Activated CD4-positive, alpha-beta T cell treated with anti-CD3 and anti-CD28 coated beads, Interleukin-2, amount 10 ng/mL, durations not matched to agents 24 days and 14 days (primary cell): ENCODE data around the gene KIAA0930. TPM values are rescaled to one million over a fixed set of nuclear protein-coding genes. Genes with fewer than 3 reads are reported as not detected.
"Not testable (repeated sequence)": the region's sequence is repeated elsewhere in the genome, so short reads cannot be mapped to it uniquely, and the experiment has no call there.

Source experiments
- DNase-seq: peaks from one replicate; pipeline ENCODE4 v3.0.0; 2022
- H3K27ac Mint-ChIP-seq: one replicate; pipeline ENCODE4 v1.8.0; 2022; ENCODE audit warnings: mild to moderate bottlenecking, mixed read lengths
- H3K27me3 Mint-ChIP-seq: one replicate; pipeline ENCODE4 v1.8.0; 2022; ENCODE audit warnings: mixed read lengths
- H3K36me3 Mint-ChIP-seq: one replicate; pipeline ENCODE4 v1.8.0; 2022; ENCODE audit warnings: low read depth, mild to moderate bottlenecking, mixed read lengths
- H3K4me1 Mint-ChIP-seq: one replicate; pipeline ENCODE4 v1.8.0; 2021; ENCODE audit warnings: mixed read lengths
- H3K4me3 Mint-ChIP-seq: one replicate; pipeline ENCODE4 v1.8.0; 2022; ENCODE audit warnings: mild to moderate bottlenecking, moderate library complexity, mixed read lengths
- H3K9me3 Mint-ChIP-seq: one replicate; pipeline ENCODE4 v1.8.0; 2021; ENCODE audit warnings: mixed read lengths
- intact Hi-C: fragments of 100-400 bp; cut with micrococcal nuclease; formaldehyde crosslinking; loops from one replicate; pipeline ENCODE4 v1.15.1; 2023
- total RNA-seq: library from RNA; stranded (reverse); gene quantifications from 2 replicates; pipeline ENCODE4 v1.2.3, GENCODE V29; 2022

KIAA0930 gene
- total RNA-seq, 1 donor from 2014 or later, result 45.3 TPM

DNA sequence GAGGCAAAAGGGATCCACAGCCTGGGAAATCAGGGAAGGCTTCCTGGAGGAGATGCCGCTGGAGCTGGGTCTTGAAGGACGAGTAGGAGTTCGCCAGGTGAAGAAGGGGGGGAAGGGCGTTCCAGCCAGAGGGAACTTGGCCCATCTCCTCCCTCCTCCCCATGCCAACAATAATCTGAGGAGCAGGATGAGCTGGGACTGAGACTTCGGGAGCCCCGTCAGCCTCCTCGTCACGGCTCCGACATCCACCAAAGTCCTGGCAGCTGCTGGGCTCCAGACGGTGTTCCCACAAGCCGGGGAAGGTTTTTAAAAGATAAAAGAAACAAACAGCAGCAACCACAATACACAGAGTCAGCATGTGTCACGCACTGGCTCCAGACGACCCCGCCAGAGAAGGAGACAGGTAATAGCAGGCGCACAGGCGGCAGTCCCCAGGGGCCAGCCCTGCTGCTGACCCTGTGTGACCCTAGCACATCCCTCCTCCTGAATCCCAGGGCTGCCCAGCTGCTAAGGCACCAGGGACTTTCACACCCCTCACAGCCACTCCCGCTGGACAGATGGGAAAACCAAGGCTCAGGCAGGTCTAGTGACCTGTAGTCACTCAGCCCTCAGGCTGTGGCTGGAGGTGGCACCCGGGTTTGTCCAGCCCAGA lies 39.7 kb downstream of the KIAA0930 start:
- peaks cover 2% of the 10 kb centered on the region for H3K36me3 Mint-ChIP-seq
- H3K4me1 Mint-ChIP-seq, result no peaks in the 10 kb centered on the region
- intact Hi-C loops, result no loop called here
- DNase-seq, result no peak
- no peak overlapping the region for H3K27ac Mint-ChIP-seq
- H3K27me3 Mint-ChIP-seq, result no peaks in the 10 kb centered on the region
- no peak overlapping the region for H3K4me3 Mint-ChIP-seq
- H3K9me3 Mint-ChIP-seq, result no peaks in the 10 kb centered on the region

DNA sequence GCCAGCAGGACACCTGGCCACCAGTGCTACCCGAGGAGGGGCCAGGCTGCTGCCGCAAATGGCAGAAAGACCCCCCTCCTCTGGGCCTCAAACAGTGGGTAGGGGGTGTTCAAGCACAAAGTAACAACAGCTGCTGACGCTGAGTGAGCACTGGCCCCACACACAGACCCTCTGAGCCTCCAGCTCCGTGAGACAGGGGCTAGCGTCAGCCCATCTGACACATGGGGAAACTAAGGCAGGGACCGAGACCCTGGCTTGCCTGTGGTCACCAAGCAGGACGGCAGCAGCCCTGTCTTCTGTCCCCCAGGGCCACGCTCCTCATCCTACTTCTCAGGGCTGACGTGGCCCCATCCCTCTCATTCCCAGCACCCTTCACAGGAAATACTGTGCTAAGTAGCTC lies 40.5 kb downstream of the KIAA0930 start:
- Mint-ChIP-seq H3K9me3 (no peaks in the 10 kb centered on the region), H3K4me3 (no peak overlapping the region), H3K27ac (no peak overlapping the region), H3K4me1 (no peaks in the 10 kb centered on the region), H3K27me3 (no peaks in the 10 kb centered on the region), H3K36me3 (peaks cover 2% of the 10 kb centered on the region)
- intact Hi-C loops, result no loop called here
- no peak for DNase-seq

DNA sequence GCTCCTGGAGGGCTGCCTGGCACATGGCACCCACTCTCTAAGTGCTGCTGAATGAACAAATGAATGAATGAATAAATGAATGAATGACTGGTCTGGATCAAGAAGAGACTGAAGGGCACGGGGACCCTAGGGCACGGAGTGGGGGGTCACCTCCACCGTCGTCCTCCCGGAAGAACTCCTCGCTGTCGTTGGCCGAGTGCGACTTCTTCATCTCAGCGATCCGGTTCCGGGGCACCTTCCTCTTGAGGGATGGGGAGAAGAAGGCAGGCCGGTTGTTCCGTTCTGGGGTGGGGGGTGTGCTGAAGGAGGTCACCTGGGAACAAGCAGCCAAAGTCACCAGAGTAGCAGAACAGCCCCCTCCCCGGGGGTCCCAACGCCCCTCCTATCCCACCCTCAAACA lies 41.0 kb downstream of the KIAA0930 start:
- no peaks in the 10 kb centered on the region for H3K9me3 Mint-ChIP-seq
- H3K4me1 Mint-ChIP-seq, result no peaks in the 10 kb centered on the region
- H3K27me3 Mint-ChIP-seq, result no peaks in the 10 kb centered on the region
- no peak overlapping the region for H3K4me3 Mint-ChIP-seq
- intact Hi-C loops, result no loop called here
- no peak overlapping the region for H3K27ac Mint-ChIP-seq
- peaks cover 2% of the 10 kb centered on the region for H3K36me3 Mint-ChIP-seq
- no peak for DNase-seq

DNA sequence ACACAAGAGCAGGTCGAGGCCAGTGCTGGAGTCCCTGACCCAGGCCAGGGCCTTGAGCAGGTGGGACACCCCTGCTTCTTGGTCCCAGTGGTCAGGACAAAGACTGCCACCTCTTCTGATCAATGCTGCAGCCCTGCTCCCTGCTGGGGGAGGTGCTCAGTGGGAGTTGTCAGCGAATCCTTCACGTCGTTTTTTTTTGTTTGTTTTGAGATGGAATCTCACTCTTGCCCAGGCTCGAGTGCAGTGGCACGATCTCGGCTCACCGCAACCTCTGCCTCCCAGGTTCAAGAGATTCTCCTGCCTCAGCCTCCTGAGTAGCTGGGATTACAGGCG lies 42.3 kb downstream of the KIAA0930 start:
- H3K36me3 Mint-ChIP-seq, result peaks cover 2% of the 10 kb centered on the region
- no peak overlapping the region for H3K27ac Mint-ChIP-seq
- DNase-seq, result no peak
- H3K27me3 Mint-ChIP-seq, result no peaks in the 10 kb centered on the region
- no peaks in the 10 kb centered on the region for H3K4me1 Mint-ChIP-seq
- no peak overlapping the region for H3K4me3 Mint-ChIP-seq
- intact Hi-C loops, result no loop called here
- no peaks in the 10 kb centered on the region for H3K9me3 Mint-ChIP-seq

DNA sequence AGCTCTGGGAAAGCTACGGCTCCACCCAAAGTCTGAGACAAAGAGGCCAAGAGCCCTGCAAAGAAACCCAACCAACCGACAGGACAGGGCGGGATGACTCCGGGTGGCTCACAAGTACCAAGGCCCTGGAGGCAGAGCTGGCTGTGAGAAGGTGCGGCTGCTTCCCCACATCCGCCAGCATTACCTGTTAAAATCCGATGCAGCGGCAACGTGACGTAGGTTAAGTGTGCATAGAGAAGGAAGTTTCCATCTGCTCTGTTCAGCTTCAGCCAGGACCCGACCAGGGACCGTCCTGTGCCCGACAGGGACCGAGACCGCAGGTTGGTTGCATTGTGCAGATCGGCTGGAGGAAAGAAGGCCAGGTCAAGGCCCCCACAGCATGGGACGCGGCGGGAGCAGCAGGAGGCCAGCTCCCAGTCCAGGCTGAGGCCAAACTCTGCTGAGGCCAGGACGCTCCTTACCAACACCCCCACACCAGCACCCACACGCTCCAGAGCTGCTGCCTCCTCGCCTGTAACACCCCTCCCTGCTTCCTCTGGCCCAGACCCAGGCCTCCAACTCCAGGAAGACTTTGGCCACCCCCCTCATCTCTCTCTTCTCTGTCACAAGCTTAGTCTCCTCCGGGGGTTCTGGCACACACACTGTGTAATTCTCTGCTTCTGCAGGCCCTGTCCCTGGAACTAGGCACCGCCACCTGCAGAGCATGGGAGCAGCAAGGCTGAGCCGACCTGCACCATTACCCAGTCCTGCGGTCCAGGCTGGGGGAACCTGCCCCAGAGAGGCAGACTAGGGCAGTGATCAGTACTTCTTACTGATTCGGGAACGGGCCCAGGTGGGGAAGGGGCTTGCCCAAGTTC lies 42.9 kb downstream of the KIAA0930 start:
- Mint-ChIP-seq H3K9me3 (no peaks in the 10 kb centered on the region), H3K4me1 (no peaks in the 10 kb centered on the region), H3K36me3 (peaks cover 2% of the 10 kb centered on the region), H3K27ac (no peak overlapping the region), H3K4me3 (no peak overlapping the region), H3K27me3 (no peaks in the 10 kb centered on the region)
- intact Hi-C loops, result no loop called here
- DNase-seq, result no peak

DNA sequence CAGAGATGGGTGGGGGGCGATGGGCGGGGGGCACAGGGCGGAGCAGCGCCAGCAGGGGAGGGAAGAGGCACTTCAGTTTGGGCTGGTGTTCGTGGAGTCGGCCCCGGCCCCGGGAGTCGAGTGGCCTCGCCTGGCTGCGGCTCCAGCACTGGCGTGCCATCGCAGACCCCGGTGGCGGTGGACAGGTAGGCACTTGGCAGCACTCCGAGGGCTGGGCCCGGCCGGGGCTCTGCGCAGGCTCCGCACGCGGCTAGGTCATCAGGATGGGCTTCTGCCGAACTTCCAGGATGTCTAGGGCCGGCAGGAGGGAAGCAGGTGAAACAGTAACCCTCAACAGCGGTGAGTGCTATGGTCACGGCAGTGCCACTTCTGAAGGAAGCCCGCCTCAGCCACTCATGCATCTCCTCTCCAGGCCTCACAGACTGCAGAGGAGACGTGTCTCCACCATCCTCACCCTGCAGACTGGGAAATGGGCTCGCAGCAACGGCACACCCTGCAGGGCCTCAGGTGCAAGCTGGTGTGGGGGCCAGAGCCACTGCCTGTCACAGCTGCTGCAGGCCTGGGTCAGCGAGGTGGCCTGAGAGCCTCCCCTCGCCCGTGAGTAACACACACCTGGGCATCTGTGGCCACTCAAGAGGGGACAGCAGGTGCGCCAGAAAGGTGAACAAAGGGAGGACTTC lies 43.6 kb downstream of the KIAA0930 start:
- Mint-ChIP-seq H3K36me3 (peaks cover 2% of the 10 kb centered on the region), H3K27me3 (no peaks in the 10 kb centered on the region), H3K9me3 (no peaks in the 10 kb centered on the region), H3K4me1 (no peaks in the 10 kb centered on the region), H3K27ac (no peak overlapping the region), H3K4me3 (no peak overlapping the region)
- intact Hi-C loops, result no loop called here
- no peak for DNase-seq

DNA sequence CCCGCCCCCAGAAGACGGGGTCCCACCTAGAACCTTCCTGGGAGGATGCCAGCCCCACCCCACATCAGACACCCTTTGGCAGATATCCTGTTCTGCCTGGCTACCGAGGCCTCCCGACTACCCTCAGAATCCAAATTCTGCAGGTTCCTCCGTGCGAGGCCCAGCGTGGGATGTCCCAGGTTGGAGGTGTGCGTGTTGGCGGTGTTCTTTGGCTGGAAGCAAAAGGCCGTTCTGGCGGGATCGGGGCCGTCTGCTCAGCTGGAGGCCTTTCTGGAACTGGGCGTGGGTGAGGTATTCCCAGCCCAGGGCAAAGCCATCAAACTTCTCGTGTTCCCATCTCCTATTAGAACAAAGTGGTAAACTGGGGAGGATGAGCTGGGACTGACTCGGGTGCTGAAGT lies 44.4 kb downstream of the KIAA0930 start:
- Mint-ChIP-seq H3K4me3 (no peak overlapping the region), H3K4me1 (no peaks in the 10 kb centered on the region), H3K9me3 (no peaks in the 10 kb centered on the region), H3K27me3 (no peaks in the 10 kb centered on the region), H3K27ac (no peak overlapping the region), H3K36me3 (peaks cover 2% of the 10 kb centered on the region)
- no peak for DNase-seq
- intact Hi-C loops, result no loop called here

DNA sequence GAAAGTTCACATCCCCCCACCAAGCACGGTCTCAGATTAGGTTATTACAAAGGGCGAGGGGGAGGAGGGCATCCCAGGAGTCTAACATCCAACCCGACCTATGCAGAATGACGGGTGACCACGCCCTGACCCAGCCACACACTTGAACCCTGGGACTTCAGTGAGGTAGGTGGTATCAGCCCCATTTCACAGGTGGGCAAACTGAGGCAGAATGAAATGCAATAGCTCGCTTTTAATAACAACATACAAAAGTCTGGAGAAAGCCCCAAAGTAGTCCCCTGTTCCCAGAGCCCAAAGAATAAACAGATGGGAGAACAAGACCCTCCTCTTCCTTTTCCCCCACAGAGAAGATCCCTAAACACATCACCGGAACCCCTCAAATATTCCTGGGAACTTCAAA lies 45.1 kb downstream of the KIAA0930 start:
- H3K36me3 Mint-ChIP-seq, result peaks cover 2% of the 10 kb centered on the region
- H3K27ac Mint-ChIP-seq, result no peak overlapping the region
- no peaks in the 10 kb centered on the region for H3K27me3 Mint-ChIP-seq
- no peak for DNase-seq
- H3K9me3 Mint-ChIP-seq, result no peaks in the 10 kb centered on the region
- H3K4me1 Mint-ChIP-seq, result no peaks in the 10 kb centered on the region
- no peak overlapping the region for H3K4me3 Mint-ChIP-seq
- intact Hi-C loops, result no loop called here

DNA sequence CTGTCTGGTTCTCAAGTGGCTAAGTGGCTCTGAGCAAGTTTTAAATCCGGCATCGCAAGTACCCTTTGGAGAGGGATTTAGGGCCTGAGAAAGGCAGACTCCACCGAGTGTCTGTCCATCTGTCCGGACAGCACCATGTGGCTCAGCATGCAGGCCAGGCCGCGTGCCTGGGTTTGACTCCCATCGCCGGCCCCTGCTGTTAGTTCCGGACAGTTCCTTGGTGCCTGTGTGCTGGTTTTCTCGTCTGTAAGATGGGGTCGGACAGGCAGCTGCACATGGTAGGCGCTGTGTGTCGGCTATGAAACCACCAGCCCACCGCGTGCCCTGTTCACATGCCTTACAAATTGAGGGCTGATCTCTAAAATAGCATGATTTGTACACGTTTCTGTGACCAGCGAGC lies 46.0 kb downstream of the KIAA0930 start:
- no peak overlapping the region for H3K27ac Mint-ChIP-seq
- intact Hi-C loops, result no loop called here
- H3K4me3 Mint-ChIP-seq, result no peak overlapping the region
- no peaks in the 10 kb centered on the region for H3K4me1 Mint-ChIP-seq
- H3K27me3 Mint-ChIP-seq, result no peaks in the 10 kb centered on the region
- H3K36me3 Mint-ChIP-seq, result peaks cover 2% of the 10 kb centered on the region
- DNase-seq, result no peak
- H3K9me3 Mint-ChIP-seq, result no peaks in the 10 kb centered on the region

DNA sequence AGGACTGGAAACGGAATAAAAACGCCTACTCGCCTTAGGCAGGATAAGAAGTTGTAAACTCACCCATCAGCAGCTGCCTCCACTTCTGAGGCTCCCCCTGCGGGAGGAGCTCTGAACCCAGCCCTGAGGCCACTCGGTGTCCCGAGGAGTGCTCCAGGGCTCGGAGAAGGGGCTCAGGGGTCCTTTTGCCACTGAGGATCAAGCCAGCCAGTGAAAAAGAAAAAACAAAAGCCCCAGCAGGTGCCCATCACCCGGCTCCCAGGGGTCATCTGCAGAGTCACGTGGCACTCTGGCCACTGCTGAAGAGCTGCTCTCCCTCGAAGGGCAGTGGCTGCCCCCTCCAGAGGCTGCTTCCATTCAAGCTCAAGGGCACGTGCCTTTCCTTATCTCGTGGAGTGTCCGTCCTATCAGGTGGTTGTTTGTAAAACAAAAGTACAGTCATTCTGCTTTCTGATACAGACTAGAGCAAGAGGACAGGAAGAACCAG lies 48.0 kb downstream of the KIAA0930 start:
- Mint-ChIP-seq H3K27ac (no peak overlapping the region), H3K9me3 (no peaks in the 10 kb centered on the region), H3K4me3 (no peak overlapping the region), H3K27me3 (no peaks in the 10 kb centered on the region), H3K4me1 (no peaks in the 10 kb centered on the region), H3K36me3 (peaks cover 6% of the 10 kb centered on the region)
- no peak for DNase-seq
- intact Hi-C loops, result no loop called here

DNA sequence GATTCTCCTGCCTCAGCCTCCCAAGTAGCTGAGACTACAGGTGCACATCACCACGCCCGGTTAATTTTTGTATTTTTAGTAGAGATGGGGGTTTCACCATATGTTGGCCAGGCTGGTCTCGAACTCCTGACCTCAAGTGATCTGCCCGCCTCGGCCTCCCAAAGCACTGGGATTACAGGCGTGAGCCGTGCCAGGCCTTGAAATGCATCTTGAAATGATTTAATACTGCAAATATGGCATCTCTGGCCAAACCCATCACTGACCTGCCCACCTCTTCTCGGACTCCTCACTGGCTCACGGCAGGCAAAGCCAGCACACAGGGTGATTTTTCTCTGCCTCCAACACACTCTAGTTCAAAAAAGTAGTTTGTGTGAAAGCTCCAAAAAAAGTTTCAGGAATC lies 48.9 kb downstream of the KIAA0930 start:
- H3K4me3 Mint-ChIP-seq, H3K27ac Mint-ChIP-seq, DNase-seq, intact Hi-C loops, H3K27me3 Mint-ChIP-seq, H3K9me3 Mint-ChIP-seq, H3K4me1 Mint-ChIP-seq: not testable (repeated sequence)
- peaks cover 14% of the 10 kb centered on the region for H3K36me3 Mint-ChIP-seq

DNA sequence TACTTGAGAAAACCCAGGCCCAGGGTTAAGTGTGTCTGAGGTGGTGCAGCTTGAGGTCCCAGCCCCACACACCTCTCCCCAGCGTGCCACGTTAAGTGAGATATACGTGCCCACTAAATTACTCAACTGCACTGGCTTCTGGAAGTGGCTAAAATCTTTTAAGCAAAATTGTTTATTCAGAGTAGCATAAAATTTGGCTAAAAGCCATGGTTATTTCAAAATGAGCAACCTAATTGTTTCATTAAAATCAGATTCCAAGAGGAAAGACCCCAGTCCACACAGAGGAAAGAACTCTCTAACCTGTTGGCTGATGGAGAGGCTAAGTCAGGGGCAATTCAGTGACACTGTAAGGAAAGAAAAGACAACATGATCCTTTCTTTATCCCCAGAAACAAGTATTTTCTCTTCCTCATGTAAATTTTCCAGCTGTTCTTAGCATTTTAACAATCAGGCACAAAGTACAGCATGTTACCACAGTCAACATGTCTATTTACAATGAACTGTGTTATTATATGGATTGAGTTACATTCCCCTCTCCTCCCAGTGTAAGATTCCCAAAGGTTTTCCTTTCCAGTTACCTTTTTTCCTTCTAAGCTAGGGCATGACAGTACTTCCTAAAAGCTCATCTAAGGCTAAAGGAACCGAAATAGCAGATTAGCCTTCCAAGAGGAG lies 50.4 kb downstream of the KIAA0930 start:
- peaks cover 24% of the 10 kb centered on the region for H3K36me3 Mint-ChIP-seq
- no peak overlapping the region for H3K27ac Mint-ChIP-seq
- no peak overlapping the region for H3K4me3 Mint-ChIP-seq
- no peak for DNase-seq
- no peaks in the 10 kb centered on the region for H3K27me3 Mint-ChIP-seq
- peaks cover 6% of the 10 kb centered on the region for H3K4me1 Mint-ChIP-seq
- intact Hi-C loops, result no loop called here
- no peaks in the 10 kb centered on the region for H3K9me3 Mint-ChIP-seq

DNA sequence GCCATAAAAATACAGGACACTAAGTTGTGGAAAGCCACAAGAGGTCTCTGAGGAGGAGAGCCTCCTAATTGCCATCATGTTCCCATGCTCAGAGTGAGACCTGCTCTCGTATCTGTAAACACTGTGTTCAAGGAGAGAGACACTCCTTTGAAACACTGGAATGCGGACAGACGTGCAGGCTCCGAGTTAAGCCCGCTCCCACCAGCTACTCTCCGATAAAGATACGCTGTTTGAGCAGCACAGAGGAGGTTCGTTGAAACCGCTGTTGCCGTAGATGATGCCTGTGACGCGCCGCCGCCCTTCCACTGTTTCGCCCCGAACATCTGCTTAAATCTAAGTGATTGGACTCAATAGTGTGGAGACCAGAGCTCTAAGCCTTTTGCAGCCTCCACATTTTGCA lies 51.9 kb downstream of the KIAA0930 start:
- no peaks in the 10 kb centered on the region for H3K27me3 Mint-ChIP-seq

DNA sequence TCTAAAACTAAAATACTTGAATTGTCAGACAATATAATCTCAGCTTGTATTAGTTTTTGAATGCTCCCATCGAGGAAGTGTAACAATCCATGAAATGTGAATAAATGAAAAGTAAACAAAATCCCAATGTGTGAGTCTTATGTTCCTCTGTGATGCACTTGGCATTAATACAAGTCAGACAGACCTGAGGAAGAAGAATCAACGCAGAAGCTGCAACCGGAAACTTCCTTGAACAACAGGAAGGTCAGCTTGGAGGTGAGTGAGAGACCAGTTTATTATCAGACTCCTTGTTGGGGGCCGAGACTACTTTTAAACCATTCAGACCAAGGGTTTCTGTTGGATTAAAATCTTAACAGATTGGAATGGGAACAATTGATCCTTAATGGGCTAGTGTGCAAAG lies 52.8 kb downstream of the KIAA0930 start:
- H3K4me3 Mint-ChIP-seq, result no peak overlapping the region
- H3K27ac Mint-ChIP-seq, result no peak overlapping the region
- intact Hi-C loops, result no loop called here
- no peaks in the 10 kb centered on the region for H3K9me3 Mint-ChIP-seq
- no peaks in the 10 kb centered on the region for H3K27me3 Mint-ChIP-seq
- H3K4me1 Mint-ChIP-seq, result peaks cover 9% of the 10 kb centered on the region
- no peak for DNase-seq
- peaks cover 44% of the 10 kb centered on the region for H3K36me3 Mint-ChIP-seq

More for the DNA sequence above, 51.9 kb downstream of the KIAA0930 start:
- Mint-ChIP-seq H3K9me3 (no peaks in the 10 kb centered on the region), H3K27ac (peak overlapping the region; percentile 45), H3K4me1 (peaks cover 9% of the 10 kb centered on the region), H3K4me3 (no peak overlapping the region), H3K36me3 (peaks cover 37% of the 10 kb centered on the region)
- DNase-seq, result no peak
- intact Hi-C loops, result no loop called here
